HAP-1 (cell line): ENCODE measurements around the gene CFAP97.
"Not testable (repeated sequence)": the region's sequence is repeated elsewhere in the genome, so short reads cannot be mapped to it uniquely, and the experiment has no call there.

ENCODE experiments used
- DNase-seq, 2 experiments: peaks; one replicate each; pipeline ENCODE4 v3.0.0-alpha.2; 2016 to 2020; ENCODE audit warnings: low spot score in 2 of 2
- H3K27me3 ChIP-seq: fragments of 250-450 bp; sonication (Bioruptor Pico); 2 replicates; pipeline ENCODE4 v1.5.1; 2020; ENCODE audit warnings: low read depth, mild to moderate bottlenecking, moderate library complexity
- H3K36me3 ChIP-seq: fragments of 250-450 bp; sonication (Bioruptor Pico); replicated peaks from 2 replicates; pipeline ENCODE4 v1.5.1; 2020; ENCODE audit warnings: mild to moderate bottlenecking
- H3K4me1 ChIP-seq: fragments of 250-450 bp; sonication (Bioruptor Pico); 2 replicates; pipeline ENCODE4 v1.5.1; 2020; ENCODE audit warnings: mild to moderate bottlenecking
- H3K4me3 ChIP-seq: fragments of 250-450 bp; sonication (Bioruptor Pico); 2 replicates; pipeline ENCODE4 v1.5.1; 2020; ENCODE audit warnings: mild to moderate bottlenecking, moderate library complexity
- H3K9me3 ChIP-seq: fragments of 250-450 bp; sonication (Bioruptor Pico); 2 replicates; pipeline ENCODE4 v1.5.1; 2020; ENCODE audit warnings: mild to moderate bottlenecking, moderate library complexity
- in situ Hi-C: fragments of 300-500 bp; cut with MboI; formaldehyde crosslinking; loops from 3 replicates; pipeline ENCODE4 v1.14.3; 2020; ENCODE audit warnings: low sequenced_read_pairs, inconsistent platforms, mixed read lengths

CFAP97 gene

DNA sequence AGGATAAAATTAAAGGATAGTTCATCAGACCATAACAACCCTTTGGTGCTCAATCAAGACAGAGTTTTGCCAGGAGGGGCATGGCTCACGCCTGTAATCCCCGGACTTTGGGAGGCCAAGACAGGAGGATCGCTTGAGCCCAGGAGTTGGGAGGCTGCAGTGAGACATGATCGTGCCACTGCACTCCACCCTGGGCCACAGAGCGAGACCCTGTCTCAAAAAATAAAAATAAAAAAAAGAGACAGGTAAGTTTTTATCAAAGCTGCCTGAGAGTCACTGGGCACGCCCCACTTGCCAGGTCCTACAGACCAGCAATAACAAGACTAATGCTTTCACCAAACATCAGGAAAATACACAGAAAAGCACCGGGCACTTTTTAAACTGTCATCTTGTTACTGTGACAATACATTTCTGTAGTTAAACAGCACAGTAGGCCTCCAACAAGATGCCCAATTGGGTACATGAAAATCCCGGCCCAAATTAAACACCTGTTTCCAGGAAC is 765 bp downstream of the CFAP97 start:
- in situ Hi-C loops, result loop anchor here (10.0 kb wide), 1 partner anchor 192 kb away; the partner anchor contains the start of genes ANKRD37 and LRP2BP
- H3K4me1 ChIP-seq, result peaks cover 16% of the 10 kb centered on the region

DNA sequence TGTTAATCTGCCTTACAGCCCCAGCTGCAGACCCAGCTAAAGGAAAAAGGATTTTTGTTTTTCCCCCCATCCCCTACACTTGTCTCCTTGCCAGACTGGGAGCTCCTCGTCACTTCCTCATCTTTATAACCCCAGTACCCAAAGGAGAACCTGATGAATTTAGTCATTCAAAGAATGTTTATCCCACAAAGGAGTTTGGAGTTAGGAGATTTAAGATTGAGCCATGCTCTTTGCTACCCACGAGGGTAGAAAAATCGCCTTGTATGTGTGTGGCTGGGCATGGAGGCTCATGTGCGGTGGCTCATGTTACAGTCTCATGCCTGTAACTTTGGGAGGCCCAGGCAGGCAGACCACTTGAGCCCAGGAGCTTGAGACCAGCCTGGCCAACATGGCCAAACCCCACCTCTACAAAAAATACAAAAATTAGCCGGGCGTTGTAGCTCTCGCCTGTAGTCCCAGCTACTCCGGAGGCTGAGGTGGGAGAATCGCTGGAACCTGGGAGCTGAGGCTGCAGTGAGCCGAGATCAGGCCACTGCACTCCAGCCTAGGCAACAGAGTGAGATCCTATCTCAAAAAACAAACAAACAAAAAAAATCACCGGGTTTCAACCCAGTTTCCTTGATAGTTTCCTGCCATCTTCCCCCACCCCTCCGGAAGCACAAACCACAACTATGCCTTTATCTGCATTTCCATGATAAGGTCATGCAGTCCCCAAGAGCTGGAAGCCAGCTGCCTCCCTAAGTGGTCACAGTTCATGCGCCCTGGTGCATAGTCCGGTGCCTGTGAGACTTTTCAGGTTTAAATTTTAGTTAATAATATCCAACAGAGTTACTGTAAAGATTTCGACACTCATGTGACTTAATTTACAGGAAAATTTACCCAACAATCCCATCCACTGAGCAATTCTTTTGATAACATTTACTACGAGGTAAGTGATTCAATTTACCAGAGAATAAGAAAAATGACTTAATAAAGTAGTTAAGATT is 1.5 kb downstream of the CFAP97 start:
- Histone ChIP-seq H3K36me3 (no peaks in the 10 kb centered on the region), H3K4me3 (peak overlapping the region; percentile 43), H3K27me3 (no peaks in the 10 kb centered on the region), H3K4me1 (peaks cover 16% of the 10 kb centered on the region), H3K9me3 (no peaks in the 10 kb centered on the region)
- in situ Hi-C loops, result loop anchor here (10.0 kb wide), 1 partner anchor 193 kb away; the partner anchor contains the start of genes ANKRD37 and LRP2BP
- peak; percentile 57 to 62 for DNase-seq

More for the DNA sequence above, 765 bp downstream of the CFAP97 start:
- no peak for DNase-seq
- Histone ChIP-seq H3K36me3 (no peaks in the 10 kb centered on the region), H3K4me3 (peak overlapping the region; percentile 43), H3K27me3 (no peaks in the 10 kb centered on the region), H3K9me3 (no peaks in the 10 kb centered on the region)

DNA sequence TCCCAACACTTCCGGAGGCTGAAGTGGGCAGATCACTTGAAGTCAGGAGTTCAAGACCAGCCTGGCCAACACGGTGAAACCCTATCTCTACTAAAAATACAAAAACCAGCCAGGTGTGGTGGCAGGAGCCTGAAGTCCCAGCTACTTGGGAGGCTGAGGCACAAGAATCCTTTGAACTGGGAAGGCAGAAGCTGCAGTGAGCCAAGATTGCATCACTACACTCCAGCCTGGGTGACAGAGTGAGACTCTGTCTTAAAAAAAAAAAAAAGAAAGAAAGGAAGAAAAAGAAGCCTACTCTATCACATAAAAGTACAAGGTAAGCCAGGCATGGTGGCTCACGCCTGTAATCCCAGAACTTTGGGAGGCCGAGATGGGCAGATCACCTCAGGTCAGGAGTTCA is 5.6 kb downstream of the CFAP97 start:
- H3K27me3 ChIP-seq, in situ Hi-C loops, H3K9me3 ChIP-seq, H3K4me1 ChIP-seq, H3K4me3 ChIP-seq, H3K36me3 ChIP-seq, DNase-seq: not testable (repeated sequence)

DNA sequence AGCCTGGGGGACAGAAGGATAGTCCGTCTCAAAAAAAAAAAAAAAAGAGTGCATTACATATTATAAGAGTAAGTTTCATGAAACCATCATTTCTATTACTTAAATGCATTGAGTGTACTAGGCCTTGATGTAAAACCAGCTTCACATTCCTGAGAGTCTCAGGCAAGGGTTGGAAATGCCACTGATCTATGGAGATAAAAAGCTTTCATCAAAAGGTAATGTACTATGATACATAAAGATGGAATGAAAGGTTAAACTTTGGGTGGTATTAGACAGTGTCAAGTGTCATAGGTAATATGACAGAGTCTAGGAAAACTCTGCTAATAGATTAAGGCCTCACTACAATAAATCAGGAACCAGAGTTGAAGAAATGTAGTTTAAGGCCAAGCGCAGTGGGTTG is 7.4 kb downstream of the CFAP97 start:
- in situ Hi-C loops, result no loop called here
- H3K9me3 ChIP-seq, result no peaks in the 10 kb centered on the region
- no peaks in the 10 kb centered on the region for H3K36me3 ChIP-seq
- peaks cover under 1% of the 10 kb centered on the region for H3K4me1 ChIP-seq
- H3K4me3 ChIP-seq, result no peak overlapping the region
- H3K27me3 ChIP-seq, result no peaks in the 10 kb centered on the region
- DNase-seq, result no peak

DNA sequence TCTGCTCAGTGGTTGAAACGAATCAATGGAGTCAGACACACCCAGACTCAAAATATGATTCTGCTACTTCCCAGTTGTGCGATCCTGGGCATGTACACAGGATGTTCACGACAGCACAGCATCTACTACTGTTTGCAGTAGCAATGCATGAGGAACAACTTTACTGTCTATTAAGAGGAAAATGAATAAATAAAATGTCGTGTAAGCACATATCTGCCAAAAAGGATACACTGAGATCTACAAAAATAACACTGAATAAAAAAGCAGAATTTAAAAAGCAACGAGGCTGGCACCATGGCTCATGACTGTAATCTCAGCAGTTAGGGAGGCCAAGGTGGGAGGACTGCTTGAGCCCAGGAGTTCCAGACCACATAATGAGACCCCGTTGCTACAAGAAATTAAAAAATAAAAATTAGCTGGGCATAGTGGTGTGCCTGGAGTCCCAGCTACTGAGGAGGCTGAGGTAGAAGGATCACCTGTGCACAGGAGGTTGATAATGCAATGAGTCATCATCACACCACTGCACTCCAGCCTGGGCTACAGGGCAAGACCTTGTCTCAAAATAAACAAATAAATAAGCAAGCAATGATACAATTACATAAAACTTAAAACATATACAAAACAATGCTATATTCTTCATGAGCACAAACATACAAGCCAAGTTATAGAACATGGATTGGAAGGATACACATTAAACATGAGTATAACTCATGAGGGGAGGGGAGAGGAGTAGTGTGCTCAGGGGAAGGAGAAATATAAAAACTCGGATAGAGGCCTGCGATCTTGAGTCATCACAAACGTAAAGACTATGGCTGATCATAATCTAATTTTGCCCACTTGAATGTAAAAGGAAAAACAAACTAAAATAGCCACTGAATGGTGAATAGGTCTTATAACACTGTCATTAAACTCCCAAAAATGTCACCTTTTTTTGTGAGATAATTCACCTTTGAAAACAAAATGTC is 8.6 kb downstream of the CFAP97 start:
- Histone ChIP-seq H3K36me3 (peaks cover 7% of the 10 kb centered on the region; the same call in 1 of the 2 replicates), H3K4me3 (no peak overlapping the region), H3K4me1 (no peaks in the 10 kb centered on the region; the same call in 1 of the 2 replicates), H3K9me3 (no peaks in the 10 kb centered on the region), H3K27me3 (no peaks in the 10 kb centered on the region)
- in situ Hi-C loops, result no loop called here
- no peak for DNase-seq

DNA sequence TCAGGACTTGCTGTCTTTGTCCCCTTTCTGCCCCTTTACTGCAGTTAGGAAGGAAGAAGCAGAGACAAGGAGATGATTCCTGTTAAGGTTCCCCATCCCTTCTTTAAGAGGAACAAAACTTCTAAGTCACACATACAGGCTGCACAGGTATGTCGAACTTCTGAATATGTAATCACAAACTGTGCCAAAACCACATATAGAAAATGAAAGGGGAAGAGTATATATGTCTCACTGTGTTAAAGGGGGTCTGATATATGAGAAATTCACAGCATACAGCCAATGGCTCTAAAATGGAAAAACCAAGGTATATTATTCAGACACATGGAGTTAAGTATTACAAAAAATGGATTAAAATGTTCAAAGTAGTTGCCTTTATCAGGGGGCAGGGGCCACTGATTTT is 11.7 kb downstream of the CFAP97 start:
- Histone ChIP-seq H3K4me1 (no peaks in the 10 kb centered on the region; the same call in 1 of the 2 replicates), H3K36me3 (peaks cover 11% of the 10 kb centered on the region), H3K27me3 (no peaks in the 10 kb centered on the region), H3K4me3 (no peak overlapping the region), H3K9me3 (no peaks in the 10 kb centered on the region)
- no peak for DNase-seq
- in situ Hi-C loops, result no loop called here

DNA sequence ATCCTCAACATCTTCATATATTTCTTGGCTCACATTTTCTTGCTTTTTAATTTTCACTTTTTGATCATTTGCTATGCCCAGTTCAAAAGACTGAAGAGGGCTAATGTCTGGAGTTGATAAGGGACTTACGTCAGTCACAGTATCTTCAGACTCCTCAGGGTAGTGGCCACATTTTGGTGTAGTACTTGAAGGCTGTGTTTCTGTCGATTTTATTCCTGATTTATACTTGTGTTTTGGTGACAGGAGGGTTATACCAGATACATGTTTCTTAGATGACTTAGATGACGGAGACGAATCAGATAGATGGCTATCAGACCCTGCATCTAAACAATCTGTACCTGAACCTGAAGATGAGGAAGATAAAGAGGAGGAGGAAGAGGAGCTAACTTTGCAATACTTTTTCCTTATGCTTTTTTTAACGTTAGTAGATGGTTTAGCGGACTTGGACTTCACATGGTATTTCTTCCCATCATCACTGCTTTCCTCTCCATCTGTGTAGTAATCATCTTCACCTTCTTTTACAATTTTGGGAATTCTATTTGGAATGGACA is 13.4 kb downstream of the CFAP97 start:
- no peak for DNase-seq
- Histone ChIP-seq H3K27me3 (no peaks in the 10 kb centered on the region), H3K9me3 (no peaks in the 10 kb centered on the region), H3K36me3 (peaks cover 12% of the 10 kb centered on the region), H3K4me1 (no peaks in the 10 kb centered on the region), H3K4me3 (no peak overlapping the region)
- in situ Hi-C loops, result no loop called here

DNA sequence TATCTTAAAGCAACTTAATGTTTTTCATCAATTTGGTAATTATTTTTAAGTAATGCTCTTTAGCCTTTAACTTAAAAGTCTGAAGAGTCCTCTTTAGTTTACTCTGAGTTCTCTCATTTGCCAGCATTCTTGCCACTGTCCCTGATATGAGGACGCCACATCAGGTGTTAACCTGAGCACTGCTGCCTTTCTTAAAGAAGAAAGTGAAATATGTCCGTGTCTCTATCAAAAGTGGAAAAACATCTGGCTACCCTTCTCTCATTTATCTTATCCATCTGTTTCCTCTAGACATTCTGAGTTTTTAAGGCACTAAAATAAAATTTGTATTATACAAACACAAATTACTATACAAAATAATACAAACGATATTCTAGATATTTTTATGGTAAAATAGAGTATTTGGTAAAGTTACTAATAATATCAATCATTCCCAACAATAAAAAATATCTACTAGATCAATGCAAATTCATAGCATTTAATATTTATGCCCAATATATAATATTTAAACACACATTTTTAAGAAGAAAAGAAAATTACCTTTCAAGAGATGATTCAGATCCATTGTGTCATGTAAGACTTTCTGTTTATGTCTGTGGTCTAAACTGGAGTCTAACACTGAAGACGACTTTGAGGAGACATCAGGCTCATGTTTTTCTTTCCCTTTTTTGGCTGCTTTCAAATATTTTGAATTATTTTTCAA is 14.0 kb downstream of the CFAP97 start:
- H3K4me3 ChIP-seq, result no peak overlapping the region
- H3K27me3 ChIP-seq, result no peaks in the 10 kb centered on the region
- H3K4me1 ChIP-seq, result peaks cover 6% of the 10 kb centered on the region; the same call in 1 of the 2 replicates
- H3K9me3 ChIP-seq, result no peaks in the 10 kb centered on the region
- in situ Hi-C loops, result no loop called here
- H3K36me3 ChIP-seq, result peaks cover 12% of the 10 kb centered on the region
- no peak for DNase-seq

DNA sequence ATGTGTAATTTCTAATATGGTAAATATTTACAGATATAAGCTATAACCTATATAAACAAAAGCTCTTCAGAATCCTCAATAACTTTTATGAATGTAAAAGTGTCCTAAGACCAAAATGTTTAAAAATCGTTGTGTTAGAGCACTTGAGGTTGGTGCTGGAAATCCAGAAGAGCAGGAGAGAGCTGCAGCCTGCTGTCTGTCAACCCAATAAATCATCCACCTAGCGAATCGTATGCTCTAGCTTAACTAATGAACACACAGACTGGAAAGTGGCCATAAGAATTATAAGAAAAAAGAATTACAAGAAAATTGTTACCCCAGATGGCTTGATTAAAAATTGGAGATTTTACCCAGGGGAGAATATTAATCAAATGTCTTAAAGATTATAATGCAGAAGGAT is 17.0 kb downstream of the CFAP97 start:
- in situ Hi-C loops, result no loop called here
- H3K36me3 ChIP-seq, result peaks cover 12% of the 10 kb centered on the region
- DNase-seq, result no peak
- no peaks in the 10 kb centered on the region for H3K27me3 ChIP-seq
- H3K4me1 ChIP-seq, result peaks cover 22% of the 10 kb centered on the region
- H3K4me3 ChIP-seq, result no peak overlapping the region
- H3K9me3 ChIP-seq, result no peaks in the 10 kb centered on the region

DNA sequence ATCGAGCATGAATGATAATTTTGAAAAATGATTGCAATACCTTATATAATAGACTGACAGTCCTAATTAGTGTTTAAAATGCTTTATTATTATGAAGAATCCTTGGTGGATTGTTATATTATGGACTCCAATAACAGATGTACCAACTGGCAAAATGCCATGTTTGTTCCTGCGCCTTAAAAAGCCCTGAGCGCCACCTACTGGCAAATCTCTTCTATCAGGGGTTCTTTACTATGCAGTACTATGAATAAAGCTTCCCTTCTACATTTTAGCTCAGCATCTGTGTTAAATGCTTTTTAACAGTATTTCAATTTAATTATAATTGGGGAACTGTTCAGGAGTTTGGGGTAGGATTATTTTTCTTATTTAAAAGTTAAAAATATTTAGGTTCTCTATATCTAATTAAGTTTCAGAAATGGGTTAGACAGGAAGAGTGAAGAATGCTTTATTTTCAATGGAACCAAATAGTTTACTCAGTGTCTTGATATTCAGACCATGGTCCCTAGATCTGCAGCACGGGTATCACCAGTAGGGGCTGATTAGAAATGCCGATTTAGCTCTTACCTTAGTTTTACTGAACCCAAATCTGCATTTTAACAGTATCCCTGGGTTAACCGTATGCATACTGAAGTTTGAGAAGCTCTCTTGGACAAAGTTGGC is 20.0 kb downstream of the CFAP97 start:
- DNase-seq, result peak; percentile 76 to 90
- Histone ChIP-seq H3K36me3 (peaks cover 3% of the 10 kb centered on the region; the same call in 1 of the 2 replicates), H3K9me3 (no peaks in the 10 kb centered on the region), H3K27me3 (no peaks in the 10 kb centered on the region), H3K4me3 (no peak overlapping the region), H3K4me1 (peaks cover 23% of the 10 kb centered on the region)
- in situ Hi-C loops, result no loop called here

DNA sequence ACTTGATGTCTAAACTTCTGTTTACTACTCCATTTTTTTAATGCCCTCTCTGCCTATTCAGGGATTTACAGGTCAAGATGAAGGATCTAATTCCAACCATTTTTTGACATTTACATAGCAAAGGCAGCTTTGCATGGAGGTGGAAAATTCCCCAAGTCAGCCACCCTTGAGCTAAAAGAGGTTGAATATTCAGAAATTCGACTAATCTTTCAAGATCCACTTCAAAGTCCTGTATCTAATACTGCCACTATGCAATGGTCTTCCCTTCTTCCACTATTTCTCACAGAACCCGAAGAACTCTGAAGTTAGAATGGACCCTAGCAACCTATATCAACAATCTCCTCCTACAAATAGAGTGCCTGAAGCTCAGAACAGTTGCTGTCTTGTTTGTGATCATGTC is 21.6 kb downstream of the CFAP97 start:
- peak in 1 of 2 experiments; percentile 32 for DNase-seq
- H3K9me3 ChIP-seq, result no peaks in the 10 kb centered on the region
- no peaks in the 10 kb centered on the region for H3K27me3 ChIP-seq
- peaks cover 3% of the 10 kb centered on the region; the same call in 1 of the 2 replicates for H3K36me3 ChIP-seq
- H3K4me3 ChIP-seq, result no peak overlapping the region
- H3K4me1 ChIP-seq, result peaks cover 23% of the 10 kb centered on the region
- in situ Hi-C loops, result no loop called here

DNA sequence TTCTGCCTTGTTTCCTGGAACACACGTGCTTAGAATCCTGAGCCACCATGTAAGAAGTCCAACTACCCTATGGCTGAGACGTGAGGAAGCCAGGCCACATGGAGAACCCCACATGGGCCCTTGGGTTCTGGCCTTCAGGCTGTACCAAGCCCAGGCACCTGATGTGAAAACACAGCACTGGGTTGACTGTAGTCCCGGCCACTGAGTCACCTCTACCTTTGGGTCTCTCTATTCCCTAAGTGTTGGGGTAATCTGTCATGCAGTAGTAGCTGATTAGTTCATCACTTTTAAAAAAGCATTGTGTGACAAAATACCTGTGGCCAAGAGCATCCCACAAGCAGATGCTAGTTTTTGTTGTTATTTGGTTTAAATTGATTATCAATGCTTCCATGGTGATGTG is 24.3 kb downstream of the CFAP97 start:
- H3K4me3 ChIP-seq, result no peak overlapping the region
- no peak for DNase-seq
- peaks cover 9% of the 10 kb centered on the region for H3K36me3 ChIP-seq
- no peaks in the 10 kb centered on the region for H3K27me3 ChIP-seq
- in situ Hi-C loops, result no loop called here
- peaks cover 14% of the 10 kb centered on the region for H3K4me1 ChIP-seq
- H3K9me3 ChIP-seq, result no peaks in the 10 kb centered on the region
